Glomerular visceral epithelial cell (primary cell): ENCODE measurements around the gene KBTBD3.

Experiments
- DNase-seq: peaks from one replicate; pipeline ENCODE4 v3.0.0-alpha.2; 2016; ENCODE audit errors: extremely low spot score

The KBTBD3 gene

DNA sequence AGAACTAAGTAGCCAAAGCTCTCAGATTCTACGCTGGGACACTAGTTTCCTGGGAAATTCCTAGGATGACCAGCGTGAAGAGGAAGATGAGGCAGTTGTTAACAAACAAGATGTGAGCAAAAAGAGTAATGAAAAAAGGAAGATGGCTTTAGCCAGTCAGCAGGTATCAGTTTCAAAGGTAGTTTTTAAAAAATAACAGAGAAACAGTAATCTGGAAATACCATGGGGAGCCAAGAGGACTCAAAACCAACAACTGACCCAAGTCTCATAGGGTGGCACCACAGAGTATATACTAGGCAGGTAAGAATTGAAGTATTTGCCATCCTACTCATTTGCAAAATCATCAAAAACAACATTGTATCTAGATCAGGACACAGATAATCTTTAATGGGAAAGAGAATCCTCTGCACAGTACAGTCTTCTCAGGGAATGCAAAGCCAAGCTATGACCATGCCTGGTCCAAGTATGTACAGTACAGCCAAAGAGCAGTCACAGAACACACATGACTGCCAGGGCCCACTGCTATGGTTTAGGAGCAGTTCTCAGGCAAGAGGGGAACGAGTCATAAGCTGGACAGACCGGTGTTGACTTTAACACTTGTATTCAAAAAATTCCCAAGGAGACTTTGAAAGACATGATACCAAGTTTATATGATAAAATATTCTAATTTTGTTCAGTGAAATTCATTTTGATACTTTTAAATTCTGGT lies 75.7 kb downstream of the KBTBD3 start:
- no peak for DNase-seq
